T1000 (cell line): ENCODE results near the gene ZNF169.
"Not testable (repeated sequence)": the region's sequence is repeated elsewhere in the genome, so short reads cannot be mapped to it uniquely, and the experiment has no call there.

Source experiments
- DNase-seq: peaks from one replicate; lab custom pipeline; 2025; ENCODE audit warnings: mixed read lengths; lab: John Stamatoyannopoulos, UW

ZNF169 gene

GRCh38 chr9:94259077-94259862, at the start of gene ZNF169:
Gene ZNF169 (plus strand): TSS chr9:94259298. CDS start chr9:94278813, 19,515 bp downstream.
- peak; percentile 80 for DNase-seq

- no peak for DNase-seq
Observed at GRCh38 chr9:94210616-94211603, 48.2 kb upstream of the ZNF169 start.

- no peak for DNase-seq
Observed at GRCh38 chr9:94212091-94212490, 47.0 kb upstream of the ZNF169 start.

- DNase-seq: no peak
Observed at GRCh38 chr9:94212531-94212930, 46.6 kb upstream of the ZNF169 start.

GRCh38 chr9:94213511-94214124, 45.5 kb upstream of the ZNF169 start:
- DNase-seq: peak; percentile 59

- no peak for DNase-seq
Observed at GRCh38 chr9:94222870-94223269, 36.2 kb upstream of the ZNF169 start.

GRCh38 chr9:94225413-94225812, 33.7 kb upstream of the ZNF169 start:
- not testable (repeated sequence) for DNase-seq

GRCh38 chr9:94228616-94229015, 30.5 kb upstream of the ZNF169 start:
- DNase-seq: no peak

- no peak for DNase-seq
Observed at GRCh38 chr9:94232428-94232827, 26.7 kb upstream of the ZNF169 start.

- DNase-seq: not testable (repeated sequence)
Observed at GRCh38 chr9:94241098-94241497, 18.0 kb upstream of the ZNF169 start.

- DNase-seq: no peak
Observed at GRCh38 chr9:94245651-94246050, 13.4 kb upstream of the ZNF169 start.

GRCh38 chr9:94250456-94250855, 8.6 kb upstream of the ZNF169 start:
- peak; percentile 4 for DNase-seq

- no peak for DNase-seq
Observed at GRCh38 chr9:94256007-94256406, 3.1 kb upstream of the ZNF169 start.

GRCh38 chr9:94265626-94266402, 6.7 kb downstream of the ZNF169 start:
- DNase-seq: not testable (repeated sequence)

GRCh38 chr9:94269264-94269663, 10.2 kb downstream of the ZNF169 start:
- DNase-seq: no peak

- DNase-seq: no peak
Observed at GRCh38 chr9:94270009-94270408, 10.9 kb downstream of the ZNF169 start.

- DNase-seq: not testable (repeated sequence)
Observed at GRCh38 chr9:94277029-94277428, 17.9 kb downstream of the ZNF169 start.

GRCh38 chr9:94277885-94278536, 18.9 kb downstream of the ZNF169 start:
- no peak for DNase-seq

- DNase-seq: no peak
Observed at GRCh38 chr9:94280409-94280989, 21.4 kb downstream of the ZNF169 start.

- no peak for DNase-seq
Observed at GRCh38 chr9:94281101-94281500, 22.0 kb downstream of the ZNF169 start.

GRCh38 chr9:94286116-94286515, 27.0 kb downstream of the ZNF169 start:
- DNase-seq: no peak
